Hematopoietic multipotent progenitor cell treated with erythropoietin and hydrocortisone succinate and interleukin-3 and kit ligand, for 8 days (in vitro differentiated cells): ENCODE data around the gene SPINDOC.

Experiments used
- DNase-seq: peaks from one replicate; pipeline ENCODE4 v3.0.0-alpha.2; 2015

Gene SPINDOC

GRCh38 chr11:63834535-63835157 lies 21.4 kb downstream of the SPINDOC start:
- no peak for DNase-seq

- no peak for DNase-seq
These were observed 21.9 kb downstream of the SPINDOC start for GRCh38 chr11:63835158-63835545.

- peak; percentile 83 for DNase-seq
These were observed 23.9 kb downstream of the SPINDOC start for GRCh38 chr11:63837027-63837688.

GRCh38 chr11:63837739-63838138 lies 24.5 kb downstream of the SPINDOC start:
- DNase-seq: no peak

- no peak for DNase-seq
These were observed 25.0 kb downstream of the SPINDOC start for GRCh38 chr11:63838150-63838677.

GRCh38 chr11:63838678-63839507 lies 25.6 kb downstream of the SPINDOC start, which contains the start of gene MARK2:
Gene MARK2 (plus strand): TSS chr11:63839110. CDS start chr11:63839507, 397 bp downstream.
- peak; percentile 97 for DNase-seq

- peak; percentile 40 for DNase-seq
These were observed 26.5 kb downstream of the SPINDOC start for GRCh38 chr11:63839508-63840355.

GRCh38 chr11:63840356-63841060 lies 27.3 kb downstream of the SPINDOC start:
- DNase-seq: no peak

GRCh38 chr11:63841554-63841953 lies 28.3 kb downstream of the SPINDOC start:
- DNase-seq: no peak

- DNase-seq: no peak
These were observed 29.8 kb downstream of the SPINDOC start for GRCh38 chr11:63843041-63843440.

GRCh38 chr11:63844836-63845235 lies 31.6 kb downstream of the SPINDOC start:
- DNase-seq: no peak

- DNase-seq: no peak
These were observed 32.0 kb downstream of the SPINDOC start for GRCh38 chr11:63845303-63845702.

- no peak for DNase-seq
These were observed 32.7 kb downstream of the SPINDOC start for GRCh38 chr11:63845911-63846310.

- no peak for DNase-seq
These were observed 33.6 kb downstream of the SPINDOC start for GRCh38 chr11:63846897-63847296.

GRCh38 chr11:63847363-63847762 lies 34.1 kb downstream of the SPINDOC start:
- DNase-seq: no peak

GRCh38 chr11:63849691-63850090 lies 36.4 kb downstream of the SPINDOC start:
- DNase-seq: no peak

- no peak for DNase-seq
These were observed 37.7 kb downstream of the SPINDOC start for GRCh38 chr11:63850920-63851319.

GRCh38 chr11:63851364-63851763 lies 38.1 kb downstream of the SPINDOC start:
- no peak for DNase-seq

GRCh38 chr11:63853476-63853875 lies 40.2 kb downstream of the SPINDOC start:
- no peak for DNase-seq

GRCh38 chr11:63854696-63855095 lies 41.4 kb downstream of the SPINDOC start:
- no peak for DNase-seq

- no peak for DNase-seq
These were observed 42.7 kb downstream of the SPINDOC start for GRCh38 chr11:63855975-63856374.
